22Rv1 (cell line): ENCODE data around the gene USP2.
"Not testable (repeated sequence)": the region's sequence is repeated elsewhere in the genome, so short reads cannot be mapped to it uniquely, and the experiment has no call there.

Source experiments
- H3K27ac ChIP-seq: fragments of 450-650 bp; 2 replicates; pipeline ENCODE4 v1.5.1; 2017
- CTCF ChIP-seq: fragments of 450-650 bp; IDR thresholded peaks from 2 replicates; pipeline ENCODE4 v1.5.1; 2017; ENCODE audit warnings: mild to moderate bottlenecking
- ZFX ChIP-seq: fragments of 450-650 bp; IDR thresholded peaks from 2 replicates; pipeline ENCODE4 v1.6.1; 2017; ENCODE audit warnings: antibody characterized with exemption, borderline replicate concordance

Gene USP2

GRCh38 chr11:119397740-119398139 is 16.2 kb upstream of the USP2 start:
- H3K27ac ChIP-seq, result no peak overlapping the region
- TF ChIP-seq CTCF (no peak), ZFX (no peak)

- no peak overlapping the region for H3K27ac ChIP-seq
- no peak for TF ChIP-seq CTCF
- no peak for TF ChIP-seq ZFX
These were observed 15.3 kb upstream of the USP2 start for GRCh38 chr11:119396835-119397234.

- no peak overlapping the region for H3K27ac ChIP-seq
- TF ChIP-seq CTCF, result no peak
These were observed 9.8 kb upstream of the USP2 start for GRCh38 chr11:119391275-119391674.

- H3K27ac ChIP-seq, result no peak overlapping the region
- no peak for TF ChIP-seq ZFX
- TF ChIP-seq CTCF, result peak; percentile 71
These were observed 8.2 kb upstream of the USP2 start for GRCh38 chr11:119389611-119390254.

- TF ChIP-seq ZFX, result no peak
- no peak for TF ChIP-seq CTCF
- H3K27ac ChIP-seq, result no peak overlapping the region
These were observed 6.6 kb upstream of the USP2 start for GRCh38 chr11:119388103-119388502.

- no peak for TF ChIP-seq CTCF
- no peak for TF ChIP-seq ZFX
- no peak overlapping the region for H3K27ac ChIP-seq
These were observed 2.8 kb upstream of the USP2 start for GRCh38 chr11:119384332-119384731.

- H3K27ac ChIP-seq, result not testable (repeated sequence)
These were observed 1.0 kb upstream of the USP2 start for GRCh38 chr11:119382513-119382912.

GRCh38 chr11:119382101-119382500 is 611 bp upstream of the USP2 start:
- H3K27ac ChIP-seq, result no peak overlapping the region
- TF ChIP-seq ZFX (no peak), CTCF (no peak)
